SK-N-SH (cell line): ENCODE results near the gene GATAD2A. TPM values are rescaled to one million over a fixed set of nuclear protein-coding genes. Genes with fewer than 3 reads are reported as not detected.

Source experiments
- CTCF ChIA-PET: fragments of 300-600, 350-600 bp; formaldehyde crosslinking; extraction: SDS; loops from one replicate; lab custom pipeline; 2021; lab: Yijun Ruan, JAX
- POLR2A ChIA-PET: fragments of 350-600 bp; sonication (Branson Sonifier 250); formaldehyde crosslinking; extraction: SDS; loops from one replicate; lab custom pipeline; 2020; ENCODE audit warnings: antibody characterized with exemption, inconsistent platforms; lab: Yijun Ruan, JAX
- DNase-seq: peaks from one replicate; pipeline ENCODE4 v3.0.0; 2012
- H2AFZ ChIP-seq: fragments of 200-600 bp; sonication (generic); 2 replicates; pipeline ENCODE4 v1.8.1; 2016; ENCODE audit warnings: antibody characterized with exemption, mild to moderate bottlenecking, low read depth
- H3F3A ChIP-seq: fragments of 200-600 bp; sonication (generic); replicated peaks from 2 replicates; pipeline ENCODE3; 2016; ENCODE audit warnings: antibody characterized with exemption, mild to moderate bottlenecking; ENCODE audit not compliant: insufficient read depth
- H3K27ac ChIP-seq, 2 experiments: fragments of 200-500 bp in 1 of 2; fragments of 200-600 bp in 1 of 2; sonication (Bioruptor generic) in 1 of 2; sonication (generic), shearing (Covaris generic) in 1 of 2; 2 replicates each; pipeline versions ENCODE4 v1.5.1 to v1.6.1; 2014 to 2016; ENCODE audit warnings: low read depth in 2 of 2, inconsistent platforms in 1 of 2, low read length in 1 of 2, mild to moderate bottlenecking in 1 of 2, mixed read lengths in 1 of 2
- H3K27me3 ChIP-seq: fragments of 200-600 bp; sonication (generic), shearing (Covaris generic); 2 replicates; pipeline ENCODE4 v1.6.1; 2016; ENCODE audit warnings: mixed run types; ENCODE audit not compliant: insufficient read depth
- H3K36me3 ChIP-seq, 2 experiments: fragments of 200-500 bp in 1 of 2; fragments of 200-600 bp in 1 of 2; sonication (Bioruptor generic) in 1 of 2; sonication (generic) in 1 of 2; replicated peaks in 1 of 2; 2 replicates each; pipeline versions ENCODE3 to v1.5.1; 2014 to 2016; ENCODE audit warnings: low read length in 1 of 2, mild to moderate bottlenecking in 1 of 2; ENCODE audit not compliant: insufficient read depth in 2 of 2, control insufficient read depth in 1 of 2
- H3K4me1 ChIP-seq, 2 experiments: fragments of 200-500 bp in 1 of 2; fragments of 200-600 bp in 1 of 2; sonication (Bioruptor generic) in 1 of 2; sonication (generic), shearing (Covaris generic) in 1 of 2; 2 replicates each; pipeline versions ENCODE4 v1.5.1 to v1.6.1; 2014 to 2016; ENCODE audit warnings: low read depth in 1 of 2, low read length in 1 of 2, mixed run types in 1 of 2; ENCODE audit not compliant: insufficient read depth in 2 of 2, control insufficient read depth in 1 of 2
- H3K4me2 ChIP-seq: fragments of 200-600 bp; sonication (generic), shearing (Covaris generic); 2 replicates; pipeline ENCODE4 v1.6.1; 2017; ENCODE audit warnings: mixed run types
- H3K4me3 ChIP-seq, 2 experiments: fragments of 200-500 bp in 1 of 2; fragments of 200-600 bp in 1 of 2; sonication (Bioruptor generic) in 1 of 2; sonication (generic), shearing (Covaris generic) in 1 of 2; 2 replicates each; pipeline versions ENCODE4 v1.5.1 to v1.8.1; 2014 to 2016; ENCODE audit warnings: low read depth in 2 of 2, inconsistent platforms in 1 of 2, low read length in 1 of 2, mild to moderate bottlenecking in 1 of 2, mixed read lengths in 1 of 2, moderate library complexity in 1 of 2
- H3K79me2 ChIP-seq: fragments of 200-600 bp; sonication (generic); 2 replicates; pipeline ENCODE4 v1.8.1; 2017; ENCODE audit warnings: mild to moderate bottlenecking; ENCODE audit not compliant: insufficient read depth
- H3K9ac ChIP-seq: fragments of 200-600 bp; sonication (generic); 2 replicates; pipeline ENCODE4 v1.6.1; 2017; ENCODE audit warnings: mixed run types
- H3K9me2 ChIP-seq: fragments of 200-600 bp; sonication (generic); 2 replicates; pipeline ENCODE4 v1.6.1; 2017; ENCODE audit warnings: mixed run types
- H3K9me3 ChIP-seq: fragments of 200-600 bp; sonication (generic); 2 replicates; pipeline ENCODE4 v1.6.1; 2017; ENCODE audit warnings: mixed run types, mild to moderate bottlenecking, moderate library complexity
- H4K20me1 ChIP-seq: fragments of 200-600 bp; sonication (generic); 2 replicates; pipeline ENCODE4 v1.6.1; 2017; ENCODE audit warnings: mild to moderate bottlenecking, mixed run types; ENCODE audit not compliant: insufficient read depth
- CHD2 ChIP-seq: fragments of 150-350 bp; IDR thresholded peaks from 2 replicates; pipeline ENCODE4 v1.6.1; 2018; ENCODE audit warnings: low read length; ENCODE audit not compliant: partially characterized antibody
- ELF1 ChIP-seq: IDR thresholded peaks from 2 replicates; pipeline ENCODE4 v1.4.0; 2012
- EP300 ChIP-seq, 2 experiments: IDR thresholded peaks; 2 replicates each; pipeline versions ENCODE4 v1.4.0 to v1.6.1; 2012; ENCODE audit warnings: borderline replicate concordance in 1 of 2, low read depth in 1 of 2, low read length in 1 of 2
- FOXM1 ChIP-seq: IDR thresholded peaks from 2 replicates; pipeline ENCODE4 v1.4.0; 2012; ENCODE audit warnings: low read depth, mild to moderate bottlenecking
- GABPA ChIP-seq: IDR thresholded peaks from 2 replicates; pipeline ENCODE4 v1.4.0; 2012; ENCODE audit warnings: low read depth, mild to moderate bottlenecking
- GATA2 ChIP-seq: sonication (generic); formaldehyde crosslinking; IDR thresholded peaks from 2 replicates; pipeline ENCODE4 v1.5.0; 2020; ENCODE audit warnings: mild to moderate bottlenecking, missing genetic modification reagents
- JUND ChIP-seq: IDR thresholded peaks from 2 replicates; pipeline ENCODE4 v1.4.0; 2012
- MEF2A ChIP-seq: IDR thresholded peaks from 2 replicates; pipeline ENCODE4 v1.4.0; 2012; ENCODE audit warnings: low read depth, borderline replicate concordance
- NFIC ChIP-seq: IDR thresholded peaks from 2 replicates; pipeline ENCODE4 v1.4.0; 2012; ENCODE audit warnings: borderline replicate concordance
- NRF1 ChIP-seq: IDR thresholded peaks from 2 replicates; pipeline ENCODE4 v1.6.1; 2012; ENCODE audit warnings: low read depth, mild to moderate bottlenecking, low read length
- POLR2AphosphoS5 ChIP-seq: IDR thresholded peaks from 2 replicates; pipeline ENCODE4 v1.6.1; 2012; ENCODE audit warnings: low read depth, low read length
- RAD21 ChIP-seq: IDR thresholded peaks from 2 replicates; pipeline ENCODE4 v1.6.1; 2012; ENCODE audit warnings: mild to moderate bottlenecking, low read length
- RCOR1 ChIP-seq: fragments of 150-350 bp; IDR thresholded peaks from 2 replicates; pipeline ENCODE4 v1.6.1; 2017; ENCODE audit warnings: antibody characterized with exemption, low read length
- RFX5 ChIP-seq: IDR thresholded peaks from 2 replicates; pipeline ENCODE4 v1.6.1; 2012; ENCODE audit warnings: mild to moderate bottlenecking, improper control_type of control experiment, low read length
- RXRA ChIP-seq: IDR thresholded peaks from 2 replicates; pipeline ENCODE4 v1.4.0; 2012; ENCODE audit warnings: low read depth, mild to moderate bottlenecking, borderline replicate concordance
- SIN3A ChIP-seq: IDR thresholded peaks from 2 replicates; pipeline ENCODE4 v1.6.1; 2012; ENCODE audit warnings: low read depth, mild to moderate bottlenecking, low read length, moderate library complexity, borderline replicate concordance
- SMC3 ChIP-seq: IDR thresholded peaks from 2 replicates; pipeline ENCODE4 v1.6.1; 2012; ENCODE audit warnings: low read depth, low read length, improper control_type of control experiment
- TCF12 ChIP-seq: IDR thresholded peaks from 2 replicates; pipeline ENCODE4 v1.4.0; 2012
- TEAD4 ChIP-seq: IDR thresholded peaks from 2 replicates; pipeline ENCODE4 v1.4.0; 2012; ENCODE audit warnings: mild to moderate bottlenecking, borderline replicate concordance; ENCODE audit not compliant: insufficient read depth
- WGBS: methylation state at CpG from one replicate; pipeline ENCODE4 v1.1.6; 2017; ENCODE audit warnings: low lambda C conversion rate; 5-methylcytosine and 5-hydroxymethylcytosine counted together
- polyA plus RNA-seq, 3 experiments: library from polyadenylated mRNA; depleted of rRNA; stranded (reverse); fragments of >200 nt; gene quantifications; 2 replicates each; pipeline ENCODE4 v1.2.3, GENCODE V29; 2012
- TF ChIP-seq, protein P1 (sequence below): IDR thresholded peaks from 2 replicates; pipeline ENCODE4 v1.4.0; 2012; ENCODE audit warnings: low read depth, borderline replicate concordance
- TF ChIP-seq, protein P2 (sequence below): IDR thresholded peaks from 2 replicates; pipeline ENCODE4 v1.6.1; 2012; ENCODE audit warnings: mild to moderate bottlenecking, low read depth, low read length, moderate library complexity
- TF ChIP-seq, protein P3 (sequence below): fragments of 200-600 bp; sonication (generic); IDR thresholded peaks from 2 replicates; pipeline ENCODE4 v1.6.1; 2017; ENCODE audit warnings: antibody characterized with exemption, mild to moderate bottlenecking, moderate library complexity

The GATAD2A gene
- polyA plus RNA-seq, 1 of the 3 experiments (the other 2 are of a cell fraction): 36.6 TPM

- TF ChIP-seq, protein P1, sequence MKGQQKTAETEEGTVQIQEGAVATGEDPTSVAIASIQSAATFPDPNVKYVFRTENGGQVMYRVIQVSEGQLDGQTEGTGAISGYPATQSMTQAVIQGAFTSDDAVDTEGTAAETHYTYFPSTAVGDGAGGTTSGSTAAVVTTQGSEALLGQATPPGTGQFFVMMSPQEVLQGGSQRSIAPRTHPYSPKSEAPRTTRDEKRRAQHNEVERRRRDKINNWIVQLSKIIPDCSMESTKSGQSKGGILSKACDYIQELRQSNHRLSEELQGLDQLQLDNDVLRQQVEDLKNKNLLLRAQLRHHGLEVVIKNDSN: no peak
- TF ChIP-seq FOXM1: no peak
- no peak for TF ChIP-seq MEF2A
- no peak for TF ChIP-seq EP300 (IDR thresholded peaks at IDR 0.05; ENCODE audit: borderline replicate concordance in 1 of 2, low read depth in 1 of 2, low read length in 1 of 2)
- no peak for TF ChIP-seq TEAD4
Observed at GRCh38 chr19:19547674-19548336, 142.3 kb downstream of the GATAD2A start (continued).

DNA sequence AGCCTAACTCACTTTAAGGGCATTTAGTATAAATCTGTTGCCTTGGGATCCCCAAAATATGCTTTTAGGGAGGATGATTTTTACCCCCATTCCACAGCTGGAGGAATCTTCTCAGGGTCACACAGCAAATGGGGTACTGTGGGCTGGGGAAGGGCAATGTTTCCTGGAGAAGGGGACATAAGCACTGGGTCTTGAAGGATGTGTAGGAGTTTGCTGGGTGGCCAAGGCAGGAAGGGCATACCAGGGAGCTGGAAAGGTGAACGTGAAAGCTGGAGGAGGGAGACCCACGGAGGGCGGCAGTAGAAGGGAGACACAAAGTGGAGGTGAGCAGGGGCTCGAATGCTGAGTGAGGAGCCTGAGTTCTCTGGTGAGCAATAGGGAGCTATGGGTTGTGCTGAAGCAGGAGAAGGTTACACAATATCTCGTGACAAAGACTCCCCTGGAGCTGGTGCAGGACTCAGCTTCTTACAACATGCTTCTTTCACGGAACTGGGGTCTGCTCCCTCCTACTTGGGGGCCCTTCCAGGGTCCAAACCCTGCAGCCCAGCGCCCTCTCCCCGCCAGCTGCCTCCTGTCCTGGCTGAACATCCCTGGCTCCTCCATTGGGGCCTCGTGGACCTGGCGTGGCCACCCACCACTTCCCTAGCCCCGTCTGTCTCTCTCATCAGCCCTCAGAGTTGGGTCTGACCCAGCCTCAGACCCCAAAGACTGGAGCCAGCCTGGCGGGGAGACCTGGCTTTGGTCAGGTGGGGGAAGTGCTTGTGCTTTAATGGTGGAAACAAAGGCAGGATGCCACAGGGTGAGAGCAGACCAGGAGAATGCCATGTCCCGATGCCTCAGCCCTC, 143.7 kb downstream of the GATAD2A start:
- Histone ChIP-seq H3K9ac (no peak overlapping the region), H3K4me1 (peaks cover 0 to 13% of the 10 kb centered on the region in 2 experiments; a peak in 1 of 4 replicates), H3K4me3 (no peak overlapping the region), H3K4me2 (no peak overlapping the region), H3K36me3 (no peaks in the 10 kb centered on the region), H3K27ac (no peak overlapping the region), H3F3A (no peaks in the 10 kb centered on the region), H3K9me3 (no peaks in the 10 kb centered on the region), H3K79me2 (no peaks in the 10 kb centered on the region), H3K27me3 (no peaks in the 10 kb centered on the region), H3K9me2 (no peaks in the 10 kb centered on the region), H2AFZ (no peak overlapping the region), H4K20me1 (no peaks in the 10 kb centered on the region)
- POLR2A ChIA-PET: no interaction called here
- no peak for DNase-seq
- 54% methylated on average over 10 of the region's 13 CpGs for WGBS
- CTCF ChIA-PET: interaction anchor here (5.5 to 15.7 kb wide), 2 partner anchors 15 to 95 kb away, joined by 28 to 258 read pairs; partner anchors contain the start of genes CILP2, GMIP and YJEFN3
- TF ChIP-seq RCOR1: no peak
- no peak for TF ChIP-seq JUND
- TF ChIP-seq, protein P2, sequence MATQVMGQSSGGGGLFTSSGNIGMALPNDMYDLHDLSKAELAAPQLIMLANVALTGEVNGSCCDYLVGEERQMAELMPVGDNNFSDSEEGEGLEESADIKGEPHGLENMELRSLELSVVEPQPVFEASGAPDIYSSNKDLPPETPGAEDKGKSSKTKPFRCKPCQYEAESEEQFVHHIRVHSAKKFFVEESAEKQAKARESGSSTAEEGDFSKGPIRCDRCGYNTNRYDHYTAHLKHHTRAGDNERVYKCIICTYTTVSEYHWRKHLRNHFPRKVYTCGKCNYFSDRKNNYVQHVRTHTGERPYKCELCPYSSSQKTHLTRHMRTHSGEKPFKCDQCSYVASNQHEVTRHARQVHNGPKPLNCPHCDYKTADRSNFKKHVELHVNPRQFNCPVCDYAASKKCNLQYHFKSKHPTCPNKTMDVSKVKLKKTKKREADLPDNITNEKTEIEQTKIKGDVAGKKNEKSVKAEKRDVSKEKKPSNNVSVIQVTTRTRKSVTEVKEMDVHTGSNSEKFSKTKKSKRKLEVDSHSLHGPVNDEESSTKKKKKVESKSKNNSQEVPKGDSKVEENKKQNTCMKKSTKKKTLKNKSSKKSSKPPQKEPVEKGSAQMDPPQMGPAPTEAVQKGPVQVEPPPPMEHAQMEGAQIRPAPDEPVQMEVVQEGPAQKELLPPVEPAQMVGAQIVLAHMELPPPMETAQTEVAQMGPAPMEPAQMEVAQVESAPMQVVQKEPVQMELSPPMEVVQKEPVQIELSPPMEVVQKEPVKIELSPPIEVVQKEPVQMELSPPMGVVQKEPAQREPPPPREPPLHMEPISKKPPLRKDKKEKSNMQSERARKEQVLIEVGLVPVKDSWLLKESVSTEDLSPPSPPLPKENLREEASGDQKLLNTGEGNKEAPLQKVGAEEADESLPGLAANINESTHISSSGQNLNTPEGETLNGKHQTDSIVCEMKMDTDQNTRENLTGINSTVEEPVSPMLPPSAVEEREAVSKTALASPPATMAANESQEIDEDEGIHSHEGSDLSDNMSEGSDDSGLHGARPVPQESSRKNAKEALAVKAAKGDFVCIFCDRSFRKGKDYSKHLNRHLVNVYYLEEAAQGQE: no peak
- TF ChIP-seq NFIC: no peak
- TF ChIP-seq TCF12: no peak
- TF ChIP-seq EP300 (IDR thresholded peaks at IDR 0.05; ENCODE audit: borderline replicate concordance in 1 of 2, low read depth in 1 of 2, low read length in 1 of 2): no peak
- TF ChIP-seq FOXM1: no peak
- TF ChIP-seq NRF1: no peak
- no peak for TF ChIP-seq SIN3A
- TF ChIP-seq RAD21: no peak
- TF ChIP-seq CHD2: no peak
- TF ChIP-seq GABPA: no peak
- no peak for TF ChIP-seq RFX5
- TF ChIP-seq, protein P3, sequence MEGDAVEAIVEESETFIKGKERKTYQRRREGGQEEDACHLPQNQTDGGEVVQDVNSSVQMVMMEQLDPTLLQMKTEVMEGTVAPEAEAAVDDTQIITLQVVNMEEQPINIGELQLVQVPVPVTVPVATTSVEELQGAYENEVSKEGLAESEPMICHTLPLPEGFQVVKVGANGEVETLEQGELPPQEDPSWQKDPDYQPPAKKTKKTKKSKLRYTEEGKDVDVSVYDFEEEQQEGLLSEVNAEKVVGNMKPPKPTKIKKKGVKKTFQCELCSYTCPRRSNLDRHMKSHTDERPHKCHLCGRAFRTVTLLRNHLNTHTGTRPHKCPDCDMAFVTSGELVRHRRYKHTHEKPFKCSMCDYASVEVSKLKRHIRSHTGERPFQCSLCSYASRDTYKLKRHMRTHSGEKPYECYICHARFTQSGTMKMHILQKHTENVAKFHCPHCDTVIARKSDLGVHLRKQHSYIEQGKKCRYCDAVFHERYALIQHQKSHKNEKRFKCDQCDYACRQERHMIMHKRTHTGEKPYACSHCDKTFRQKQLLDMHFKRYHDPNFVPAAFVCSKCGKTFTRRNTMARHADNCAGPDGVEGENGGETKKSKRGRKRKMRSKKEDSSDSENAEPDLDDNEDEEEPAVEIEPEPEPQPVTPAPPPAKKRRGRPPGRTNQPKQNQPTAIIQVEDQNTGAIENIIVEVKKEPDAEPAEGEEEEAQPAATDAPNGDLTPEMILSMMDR: no peak
- TF ChIP-seq SMC3: no peak
- no peak for TF ChIP-seq POLR2AphosphoS5
- TF ChIP-seq ELF1: no peak
- no peak for TF ChIP-seq RXRA
- TF ChIP-seq GATA2 (CRISPR knock-in tag): no peak
